IMR-90 (cell line): ENCODE measurements around the gene UNC13A. TPM values are rescaled to one million over a fixed set of nuclear protein-coding genes. Genes with fewer than 3 reads are reported as not detected.

Experiments
- ATAC-seq: fragments of 200-7000 bp; cut with Tn5 transposase; 2 replicates; pipeline ENCODE4 v1.9.1; 2020; ENCODE audit warnings: low read depth, mild to moderate bottlenecking, moderate library complexity
- BruUV-seq: library from RNA; stranded (reverse); fragments of 400-500 nt; replicated peaks from 2 replicates; lab custom pipeline; 2021; lab: Mats Ljungman, UMichigan
- CTCF ChIA-PET: fragments of 300-600 bp; formaldehyde crosslinking; extraction: SDS; loops from one replicate; lab custom pipeline; 2021; ENCODE audit warnings: antibody characterized with exemption; lab: Yijun Ruan, JAX
- POLR2A ChIA-PET: fragments of 300-600 bp; sonication (Branson Sonifier 250); formaldehyde crosslinking; loops from one replicate; lab custom pipeline; 2022; ENCODE audit warnings: antibody characterized with exemption; ENCODE audit not compliant: unreplicated experiment; lab: Charles Lee
- DNase-seq: peaks from one replicate; pipeline ENCODE4 v3.0.0; 2013
- H2AFZ ChIP-seq: replicated peaks from 2 replicates; pipeline ENCODE3; 2013; ENCODE audit warnings: low read length, mild to moderate bottlenecking; ENCODE audit not compliant: poor library complexity
- H2AK5ac ChIP-seq: 2 replicates; pipeline ENCODE4 v1.6.1; 2013; ENCODE audit warnings: low read depth, low read length, inconsistent platforms
- H2AK9ac ChIP-seq: replicated peaks from 2 replicates; pipeline ENCODE3; 2013; ENCODE audit warnings: mild to moderate bottlenecking, low read depth, low read length, moderate library complexity; ENCODE audit not compliant: poor library complexity
- H2BK120ac ChIP-seq: 2 replicates; pipeline ENCODE4 v1.6.1; 2013; ENCODE audit warnings: low read depth, low read length, inconsistent platforms
- H2BK15ac ChIP-seq: 3 replicates; pipeline ENCODE4 v1.6.1; 2013; ENCODE audit warnings: low read depth, low read length, inconsistent platforms
- H2BK20ac ChIP-seq: 2 replicates; pipeline ENCODE4 v1.6.1; 2013; ENCODE audit warnings: low read depth, mild to moderate bottlenecking, inconsistent platforms, low read length, moderate library complexity
- H2BK5ac ChIP-seq: 2 replicates; pipeline ENCODE4 v1.6.1; 2013; ENCODE audit warnings: mild to moderate bottlenecking, low read depth, low read length, inconsistent platforms; ENCODE audit not compliant: poor library complexity, severe bottlenecking
- H3K14ac ChIP-seq: replicated peaks from 2 replicates; pipeline ENCODE4 v1.6.1; 2013; ENCODE audit warnings: low read depth, low read length, inconsistent platforms
- H3K18ac ChIP-seq: 2 replicates; pipeline ENCODE4 v1.6.1; 2013; ENCODE audit warnings: low read depth, low read length, control low read depth
- H3K23ac ChIP-seq: 2 replicates; pipeline ENCODE4 v1.6.1; 2013; ENCODE audit warnings: low read depth, low read length, inconsistent platforms
- H3K27ac ChIP-seq: 2 replicates; pipeline ENCODE4 v1.5.1; 2013; ENCODE audit warnings: mild to moderate bottlenecking, control low read depth, low read length; ENCODE audit not compliant: insufficient read depth
- H3K27me3 ChIP-seq: 2 replicates; pipeline ENCODE4 v1.6.1; 2013; ENCODE audit warnings: low read length; ENCODE audit not compliant: control insufficient read depth, insufficient read depth
- H3K36me3 ChIP-seq: 2 replicates; pipeline ENCODE4 v1.6.1; 2013; ENCODE audit warnings: low read length, mixed read lengths; ENCODE audit not compliant: control insufficient read depth, insufficient read depth
- H3K4ac ChIP-seq: 2 replicates; pipeline ENCODE4 v1.6.1; 2013; ENCODE audit warnings: low read depth, low read length, inconsistent platforms
- H3K4me1 ChIP-seq: 2 replicates; pipeline ENCODE4 v1.6.1; 2013; ENCODE audit warnings: low read length, mixed read lengths; ENCODE audit not compliant: control insufficient read depth, insufficient read depth
- H3K4me2 ChIP-seq: 2 replicates; pipeline ENCODE4 v1.6.1; 2013; ENCODE audit warnings: low read depth, mild to moderate bottlenecking, control low read depth, low read length, moderate library complexity
- H3K4me3 ChIP-seq: 2 replicates; pipeline ENCODE4 v1.5.1; 2013; ENCODE audit warnings: low read depth, mild to moderate bottlenecking, control low read depth, low read length, moderate library complexity; ENCODE audit not compliant: insufficient read depth
- H3K56ac ChIP-seq: 2 replicates; pipeline ENCODE4 v1.6.1; 2013; ENCODE audit warnings: low read length, inconsistent platforms; ENCODE audit not compliant: insufficient read depth; ENCODE audit errors: extremely low read depth
- H3K79me1 ChIP-seq, 2 experiments: 2 replicates each; pipeline ENCODE4 v1.6.1; 2013; ENCODE audit warnings: low read length in 2 of 2, inconsistent platforms in 1 of 2, low read depth in 1 of 2
- H3K9ac ChIP-seq: 2 replicates; pipeline ENCODE4 v1.6.1; 2013; ENCODE audit warnings: low read depth, low read length, control low read depth
- H3K9me1 ChIP-seq: 2 replicates; pipeline ENCODE4 v1.6.1; 2013; ENCODE audit warnings: low read length, inconsistent platforms; ENCODE audit not compliant: insufficient read depth
- H3K9me3 ChIP-seq: 2 replicates; pipeline ENCODE4 v1.6.1; 2013; ENCODE audit warnings: low read length; ENCODE audit not compliant: control insufficient read depth, insufficient read depth
- H4K20me1 ChIP-seq: 2 replicates; pipeline ENCODE4 v1.6.1; 2013; ENCODE audit warnings: low read length, inconsistent platforms; ENCODE audit not compliant: insufficient read depth
- H4K5ac ChIP-seq: 2 replicates; pipeline ENCODE4 v1.6.1; 2013; ENCODE audit warnings: mild to moderate bottlenecking, low read depth, low read length, control low read depth
- H4K8ac ChIP-seq, 2 experiments: 2 replicates each; pipeline ENCODE4 v1.6.1; 2013; ENCODE audit warnings: low read depth in 2 of 2, low read length in 2 of 2, control low read depth in 1 of 2, inconsistent platforms in 1 of 2
- H4K91ac ChIP-seq: 2 replicates; pipeline ENCODE4 v1.6.1; 2013; ENCODE audit warnings: low read depth, low read length, inconsistent platforms; ENCODE audit not compliant: insufficient read depth
- CEBPB ChIP-seq: IDR thresholded peaks from 2 replicates; pipeline ENCODE4 v1.6.1; 2012; ENCODE audit warnings: low read depth, low read length, improper control_type of control experiment
- MAFK ChIP-seq: IDR thresholded peaks from 2 replicates; pipeline ENCODE4 v1.6.1; 2012; ENCODE audit warnings: low read depth, low read length, improper control_type of control experiment
- MAZ ChIP-seq: IDR thresholded peaks from 2 replicates; pipeline ENCODE4 v1.6.1; 2012; ENCODE audit warnings: low read depth, mild to moderate bottlenecking, low read length, improper control_type of control experiment, moderate library complexity, borderline replicate concordance
- MXI1 ChIP-seq: IDR thresholded peaks from 2 replicates; pipeline ENCODE4 v1.6.1; 2012; ENCODE audit warnings: low read depth, mild to moderate bottlenecking, low read length, moderate library complexity, borderline replicate concordance
- USF2 ChIP-seq: fragments of 150-350 bp; IDR thresholded peaks from 2 replicates; pipeline ENCODE4 v1.6.1; 2017; ENCODE audit warnings: mild to moderate bottlenecking, antibody characterized with exemption, low read length, low read depth
- WGBS, 2 experiments: methylation state at CpG; one replicate each; pipeline versions ENCODE4 v1.1.5 to v1.1.7; 2013; ENCODE audit warnings: missing lambda C conversion rate in 2 of 2; ENCODE audit not compliant: insufficient read length in 1 of 2; ENCODE audit errors: extremely low coverage in 2 of 2; 5-methylcytosine and 5-hydroxymethylcytosine counted together
- dilution Hi-C: fragments of 300-500 bp; cut with HindIII; formaldehyde crosslinking; loops from one replicate; pipeline ENCODE4 v1.14.3; 2018; ENCODE audit warnings: low sequenced_read_pairs; ENCODE audit not compliant: unreplicated experiment
- in situ Hi-C: fragments of 300-500 bp; cut with MboI; formaldehyde crosslinking; loops from 3 replicates; pipeline ENCODE4 v1.14.3; 2019; ENCODE audit warnings: low sequenced_read_pairs, inconsistent platforms, mixed read lengths
- intact Hi-C: fragments of 100-400 bp; cut with micrococcal nuclease; formaldehyde crosslinking; loops from 2 replicates; pipeline ENCODE4 v1.10.0; 2022
- polyA plus RNA-seq, 3 experiments: library from polyadenylated mRNA; depleted of rRNA; stranded (reverse); fragments of >200 nt; gene quantifications; 2 replicates each; pipeline ENCODE4 v1.2.3, GENCODE V29; 2012; ENCODE audit warnings: low replicate concordance in 1 of 3
- total RNA-seq: library from RNA; depleted of rRNA; stranded (reverse); fragments of >200 nt; gene quantifications from 2 replicates; pipeline ENCODE4 v1.2.3, GENCODE V29; 2012

Gene UNC13A
- total and polyA plus RNA-seq, 2 of the 4 experiments (the other 2 are of a cell fraction), result 0.18 to 0.22 TPM

- Histone ChIP-seq H2AFZ (peak overlapping the region; percentile 97), H4K8ac (peak overlapping the region; percentile 30 to 70; a peak in 3 of 4 replicates), H4K20me1 (no peaks in the 10 kb centered on the region), H2AK9ac (peak overlapping the region; percentile 98), H2AK5ac (peak overlapping the region; percentile 74), H2BK5ac (peak overlapping the region; percentile 86), H3K9ac (peak overlapping the region; percentile 75), H3K14ac (peak overlapping the region; percentile 93), H3K18ac (peak overlapping the region; percentile 51; the same call in 1 of the 2 replicates), H3K36me3 (peaks cover 19% of the 10 kb centered on the region), H3K4me3 (peak overlapping the region; percentile 84), H3K4ac (peak overlapping the region; percentile 88), H3K9me1 (peaks cover 4% of the 10 kb centered on the region; the same call in 1 of the 2 replicates), H3K9me3 (no peaks in the 10 kb centered on the region), H3K4me2 (peak overlapping the region; percentile 83), H2BK20ac (no peak overlapping the region), H3K4me1 (peaks cover 3% of the 10 kb centered on the region; the same call in 1 of the 2 replicates), H3K27me3 (no peaks in the 10 kb centered on the region), H2BK15ac (peak overlapping the region; percentile 36; the same call in 1 of the 3 replicates), H4K5ac (peak overlapping the region; percentile 49), H3K23ac (peak overlapping the region; percentile 36; the same call in 1 of the 2 replicates), H3K79me1 (peaks cover 10 to 40% of the 10 kb centered on the region in 2 experiments), H3K27ac (peak overlapping the region; percentile 94), H4K91ac (peak overlapping the region; percentile 86), H2BK120ac (peak overlapping the region; percentile 0; the same call in 1 of the 2 replicates), H3K56ac (peak overlapping the region; percentile 70)
- DNase-seq (peak; percentile 44), ATAC-seq (peak; percentile 63)
- dilution Hi-C loops, result no loop called here
- TF ChIP-seq USF2, result no peak
- TF ChIP-seq MAFK, result no peak
- peak; percentile 12; the same call in 1 of the 2 replicates for TF ChIP-seq MXI1
- TF ChIP-seq MAZ, result 0 out of 2 replicates have a peak, but pooled peaks have one; percentile 7
- no peak for TF ChIP-seq CEBPB
- ChIA-PET POLR2A (no interaction called here), CTCF (no interaction called here)
- BruUV-seq, result no TSS peak
- intact Hi-C loops, result loop anchor here (5.0 to 10.0 kb wide), 2 partner anchors 44 to 161 kb away; partner anchors contain the start of genes CCDC194 and PGLS
- 4% methylated on average over 24 of the region's 46 CpGs; no CpG with 5 or more reads in 1 of the 2 experiments for WGBS, 2 experiments
- in situ Hi-C loops, result no loop called here
Observed at GRCh38 chr19:17555929-17556813, 132.0 kb downstream of the UNC13A start.
